Measurements from ENCODE around the gene EPB41L4A. TPM values are rescaled to one million over a fixed set of nuclear protein-coding genes. Genes with fewer than 3 reads are reported as not detected.

The EPB41L4A gene
- total RNA-seq, 1 donor, result 0.86 TPM

DNA sequence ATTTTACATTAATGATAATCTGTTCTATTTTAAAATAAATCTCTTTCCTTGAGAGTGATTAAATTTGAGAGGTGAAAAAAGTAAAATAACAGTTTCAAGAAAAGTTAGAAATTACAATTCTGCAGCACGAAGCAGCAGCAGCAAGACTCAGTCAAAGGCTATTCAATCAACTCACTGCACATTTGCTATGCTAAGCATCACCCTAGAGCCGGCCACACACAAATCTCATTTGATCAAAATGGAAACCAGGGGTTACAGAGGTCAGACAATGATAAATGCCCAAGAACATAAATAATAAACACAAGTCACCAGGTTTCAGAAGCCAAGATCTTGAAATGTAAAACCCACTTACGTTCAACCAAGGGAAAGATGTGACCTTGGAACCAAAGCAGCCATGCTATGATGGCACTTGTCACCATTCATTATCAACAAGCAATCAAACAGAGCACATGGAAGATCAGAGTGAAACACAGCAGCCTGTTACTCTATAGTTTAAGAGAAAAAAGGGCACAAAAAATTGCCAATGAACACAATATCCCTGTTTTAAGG is 136.0 kb downstream of the EPB41L4A start:
- TF ChIP-seq, protein P1, sequence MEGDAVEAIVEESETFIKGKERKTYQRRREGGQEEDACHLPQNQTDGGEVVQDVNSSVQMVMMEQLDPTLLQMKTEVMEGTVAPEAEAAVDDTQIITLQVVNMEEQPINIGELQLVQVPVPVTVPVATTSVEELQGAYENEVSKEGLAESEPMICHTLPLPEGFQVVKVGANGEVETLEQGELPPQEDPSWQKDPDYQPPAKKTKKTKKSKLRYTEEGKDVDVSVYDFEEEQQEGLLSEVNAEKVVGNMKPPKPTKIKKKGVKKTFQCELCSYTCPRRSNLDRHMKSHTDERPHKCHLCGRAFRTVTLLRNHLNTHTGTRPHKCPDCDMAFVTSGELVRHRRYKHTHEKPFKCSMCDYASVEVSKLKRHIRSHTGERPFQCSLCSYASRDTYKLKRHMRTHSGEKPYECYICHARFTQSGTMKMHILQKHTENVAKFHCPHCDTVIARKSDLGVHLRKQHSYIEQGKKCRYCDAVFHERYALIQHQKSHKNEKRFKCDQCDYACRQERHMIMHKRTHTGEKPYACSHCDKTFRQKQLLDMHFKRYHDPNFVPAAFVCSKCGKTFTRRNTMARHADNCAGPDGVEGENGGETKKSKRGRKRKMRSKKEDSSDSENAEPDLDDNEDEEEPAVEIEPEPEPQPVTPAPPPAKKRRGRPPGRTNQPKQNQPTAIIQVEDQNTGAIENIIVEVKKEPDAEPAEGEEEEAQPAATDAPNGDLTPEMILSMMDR (IDR thresholded peaks at IDR 0.05; ENCODE audit: insufficient read depth, low read depth, low read length), result no peak
- DNase-seq (ENCODE audit: low read depth), result no peak
- no peak overlapping the region for H3K4me3 ChIP-seq (ENCODE audit: low read depth, low read length)

DNA sequence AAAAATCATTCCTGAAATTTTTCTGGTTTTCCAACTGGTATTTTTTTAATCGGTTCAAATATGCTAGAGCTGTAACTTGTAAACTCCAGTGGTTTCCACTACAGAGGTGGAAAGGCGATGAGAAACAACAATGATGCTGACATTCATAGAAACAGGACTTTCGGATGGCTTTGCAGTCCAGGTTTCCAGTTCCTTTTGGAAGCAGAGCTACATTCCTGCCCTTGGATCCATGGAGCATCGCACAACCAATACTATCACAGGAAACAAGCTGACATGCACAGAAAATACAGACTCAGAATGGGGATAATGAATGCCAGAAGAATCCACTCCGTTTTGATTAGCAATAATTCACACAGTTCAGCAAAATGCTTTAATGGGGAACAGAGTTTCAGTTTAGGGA is 140.0 kb downstream of the EPB41L4A start:
- TF ChIP-seq, protein P1 (IDR thresholded peaks at IDR 0.05; ENCODE audit: insufficient read depth, low read depth, low read length), result no peak
- no peak overlapping the region for H3K4me3 ChIP-seq (ENCODE audit: low read depth, low read length)
- DNase-seq (ENCODE audit: low read depth), result no peak

DNA sequence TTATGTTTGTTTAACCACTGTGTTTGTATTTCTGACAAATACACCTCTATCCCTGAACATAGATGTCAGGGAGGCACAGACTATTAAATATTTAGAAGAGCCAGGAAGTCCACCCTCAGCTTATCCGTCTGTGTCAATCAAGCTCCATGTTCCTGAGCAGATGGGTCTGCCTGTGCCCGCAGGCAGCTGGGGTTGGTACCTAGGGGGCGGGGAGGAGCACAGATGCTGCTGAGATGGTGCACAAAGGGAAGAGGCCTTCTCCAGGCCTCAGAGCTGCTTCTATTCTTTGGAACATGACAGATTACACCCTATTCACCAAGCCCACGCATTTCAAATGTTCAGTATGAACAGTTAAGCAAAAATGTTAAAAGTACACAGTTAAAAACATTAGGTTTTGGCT is 142.1 kb downstream of the EPB41L4A start:
- no peak for DNase-seq (ENCODE audit: low read depth)
- H3K4me3 ChIP-seq (ENCODE audit: low read depth, low read length), result no peak overlapping the region
- TF ChIP-seq, protein P1 (IDR thresholded peaks at IDR 0.05; ENCODE audit: insufficient read depth, low read depth, low read length), result no peak

DNA sequence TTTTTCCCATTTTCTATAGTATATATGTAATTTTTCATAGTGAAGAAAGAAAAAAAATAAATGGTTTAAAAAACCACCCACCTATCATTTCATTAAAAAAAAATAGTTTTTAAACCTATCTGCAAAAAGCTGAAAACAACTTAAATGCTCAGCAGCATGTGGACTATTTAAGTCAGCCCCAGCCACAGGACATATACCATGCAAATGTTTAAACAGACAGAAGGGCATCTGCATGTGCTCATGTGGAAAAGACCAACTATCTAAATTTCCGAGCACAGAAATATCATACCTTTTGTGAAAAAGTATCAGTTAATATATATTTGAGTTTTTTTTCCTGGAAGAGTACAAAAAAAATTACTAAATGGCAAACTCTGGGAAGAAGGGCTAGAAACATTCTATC is 143.4 kb downstream of the EPB41L4A start:
- H3K4me3 ChIP-seq (ENCODE audit: low read depth, low read length), result no peak overlapping the region
- TF ChIP-seq, protein P1 (IDR thresholded peaks at IDR 0.05; ENCODE audit: insufficient read depth, low read depth, low read length), result no peak
- DNase-seq (ENCODE audit: low read depth), result no peak

DNA sequence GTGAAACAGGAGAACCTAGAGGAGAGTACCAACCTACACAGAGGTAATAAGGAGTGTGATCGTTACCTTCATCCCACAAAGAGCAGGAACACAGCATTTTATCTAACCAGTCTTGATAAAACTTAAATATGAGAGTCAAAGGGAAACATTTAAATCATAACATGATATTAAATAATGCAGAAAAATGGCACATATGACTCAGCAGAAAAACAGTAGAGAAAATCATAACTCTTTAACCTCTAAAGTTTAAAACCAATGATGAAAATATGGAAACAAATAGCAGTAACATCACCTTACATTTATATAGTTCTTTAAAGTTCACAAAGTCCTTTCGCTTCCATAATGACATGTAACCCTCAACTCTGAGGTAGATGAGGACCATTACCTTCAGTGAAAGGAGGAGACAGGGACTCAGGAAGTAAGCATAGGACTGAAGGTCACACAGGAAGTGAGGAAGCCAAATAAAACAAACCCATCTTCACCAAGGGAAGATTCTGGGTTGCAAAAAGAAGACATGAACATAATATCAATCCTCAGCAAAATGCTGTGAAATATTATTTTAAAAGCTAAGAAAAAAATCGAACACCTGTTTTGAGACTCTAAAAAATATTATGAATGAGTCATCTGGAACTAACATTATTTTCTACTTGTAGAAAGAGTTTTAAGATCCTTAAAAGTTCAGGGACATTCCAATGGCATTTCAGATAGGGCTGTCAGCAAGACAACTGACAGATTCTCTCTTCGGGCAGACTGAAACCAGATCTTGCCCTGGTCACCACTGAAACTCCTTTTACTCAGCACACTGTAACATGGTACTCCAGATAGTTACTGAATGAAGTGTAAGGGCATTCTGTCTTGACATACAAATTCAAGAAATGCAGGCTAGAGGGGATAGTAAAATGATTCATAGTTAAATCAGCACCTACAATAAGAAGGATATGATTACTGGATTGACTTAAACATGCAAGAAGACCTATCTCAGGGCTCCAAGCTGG is 148.5 kb downstream of the EPB41L4A start:
- TF ChIP-seq, protein P1 (IDR thresholded peaks at IDR 0.05; ENCODE audit: insufficient read depth, low read depth, low read length), result no peak
- no peak overlapping the region for H3K4me3 ChIP-seq (ENCODE audit: low read depth, low read length)
- no peak for DNase-seq (ENCODE audit: low read depth)

DNA sequence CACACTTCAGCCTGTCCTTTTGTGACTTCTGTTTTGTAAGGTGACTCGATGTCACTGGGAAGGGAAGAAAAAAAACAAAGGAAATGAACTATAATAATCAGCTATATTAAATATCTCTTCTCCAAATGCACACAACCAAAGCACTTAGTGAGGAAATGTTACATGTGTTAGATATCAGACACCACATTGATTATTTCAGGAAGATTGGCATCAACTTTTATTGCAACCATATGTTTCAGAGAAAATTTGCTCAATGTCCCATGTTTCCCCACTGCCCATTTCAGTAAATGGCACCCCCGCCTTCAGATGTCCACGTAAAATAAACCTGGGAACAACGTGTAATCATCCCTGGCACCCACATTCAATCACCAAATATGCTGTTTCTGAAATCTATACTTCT is 151.8 kb downstream of the EPB41L4A start:
- TF ChIP-seq, protein P1 (IDR thresholded peaks at IDR 0.05; ENCODE audit: insufficient read depth, low read depth, low read length), result no peak
- DNase-seq (ENCODE audit: low read depth), result no peak
- no peak overlapping the region for H3K4me3 ChIP-seq (ENCODE audit: low read depth, low read length)
